Smooth muscle cell (in vitro differentiated cells): ENCODE data around the gene UBALD1. TPM values are rescaled to one million over a fixed set of nuclear protein-coding genes. Genes with fewer than 3 reads are reported as not detected.
A peak's percentile ranks its signal among the peaks of the same experiment; 100 is the strongest.

Experiments used
- DNase-seq: peaks from one replicate; lab custom pipeline; 2025; ENCODE audit not compliant: unreplicated experiment; lab: John Stamatoyannopoulos, UW
- H2AFZ ChIP-seq: fragments of 200-600 bp; sonication (generic); 2 replicates; pipeline ENCODE4 v1.6.0; 2016; ENCODE audit warnings: antibody characterized with exemption, low read depth, mild to moderate bottlenecking
- H3F3A ChIP-seq: fragments of 200-600 bp; sonication (generic); 2 replicates; pipeline ENCODE4 v1.6.0; 2017; ENCODE audit warnings: antibody characterized with exemption, low read depth
- H3K27ac ChIP-seq: fragments of 200-600 bp; sonication (generic); 2 replicates; pipeline ENCODE4 v1.5.1; 2016; ENCODE audit warnings: low read depth, mild to moderate bottlenecking
- H3K27me3 ChIP-seq: fragments of 200-600 bp; sonication (generic); 2 replicates; pipeline ENCODE4 v1.6.1; 2016; ENCODE audit warnings: low read depth, mild to moderate bottlenecking
- H3K36me3 ChIP-seq: fragments of 200-600 bp; sonication (generic); 2 replicates; pipeline ENCODE4 v1.5.1; 2016; ENCODE audit warnings: low read depth
- H3K4me1 ChIP-seq: fragments of 200-600 bp; sonication (generic); 2 replicates; pipeline ENCODE4 v1.5.1; 2016; ENCODE audit warnings: low read depth
- H3K4me2 ChIP-seq: fragments of 200-600 bp; sonication (generic); 2 replicates; pipeline ENCODE4 v1.6.0; 2016; ENCODE audit warnings: mild to moderate bottlenecking
- H3K4me3 ChIP-seq: fragments of 200-600 bp; sonication (generic); 2 replicates; pipeline ENCODE4 v1.5.1; 2016; ENCODE audit warnings: mild to moderate bottlenecking
- H3K79me2 ChIP-seq: fragments of 200-600 bp; sonication (generic); 2 replicates; pipeline ENCODE4 v1.6.0; 2016; ENCODE audit warnings: low read depth, mild to moderate bottlenecking
- H3K9ac ChIP-seq: fragments of 200-600 bp; sonication (generic); 2 replicates; pipeline ENCODE4 v1.6.0; 2016; ENCODE audit warnings: low read depth
- H3K9me3 ChIP-seq: fragments of 200-600 bp; sonication (generic); replicated peaks from 2 replicates; pipeline ENCODE4 v1.5.1; 2016; ENCODE audit warnings: low read depth
- H4K20me1 ChIP-seq: fragments of 200-600 bp; sonication (generic); 2 replicates; pipeline ENCODE4 v1.6.0; 2016; ENCODE audit warnings: low read depth
- CTCF ChIP-seq: fragments of 200-600 bp; sonication (generic); IDR thresholded peaks from 2 replicates; pipeline ENCODE4 v1.5.1; 2017; ENCODE audit warnings: borderline replicate concordance, mild to moderate bottlenecking, antibody characterized with exemption; ENCODE audit not compliant: insufficient read depth, poor library complexity, severe bottlenecking
- WGBS: methylation state at CpG from one replicate; pipeline ENCODE4 v1.1.7; 2016; ENCODE audit warnings: low lambda C conversion rate; 5-methylcytosine and 5-hydroxymethylcytosine counted together
- polyA plus RNA-seq: library from polyadenylated mRNA; unstranded; fragments of >200 nt; fragmentation: Nextera tagmentation; extraction: Ambion mirVana; gene quantifications from 2 replicates; pipeline ENCODE4 v1.2.1, GENCODE V29; 2016
- total RNA-seq: library from RNA; depleted of rRNA; stranded (reverse); fragments of >200 nt; gene quantifications from 2 replicates; pipeline ENCODE4 v1.2.3, GENCODE V29; 2014

Gene UBALD1
- total RNA-seq = 3.6 and 6.4 TPM in 2 replicates
- 13.6 and 16.2 TPM in 2 replicates for polyA plus RNA-seq

- no peak for TF ChIP-seq CTCF
- Histone ChIP-seq H3K4me2 (peak within 1 kb of the TSS; percentile 87), H3K9ac (peak within 1 kb of the TSS; percentile 81), H2AFZ (peak within 1 kb of the TSS; percentile 94), H3K36me3 (no peaks in the 10 kb centered on the region), H4K20me1 (peaks cover 40% of the 10 kb centered on the region), H3K27ac (peak within 1 kb of the TSS; percentile 55), H3K4me3 (peak within 1 kb of the TSS; percentile 93), H3F3A (peaks cover 16% of the 10 kb centered on the region), H3K9me3 (no peaks in the 10 kb centered on the region), H3K27me3 (no peaks in the 10 kb centered on the region), H3K79me2 (peaks cover 36% of the 10 kb centered on the region), H3K4me1 (peaks cover 7% of the 10 kb centered on the region)
- peak; percentile 61 for DNase-seq
- WGBS = 13% methylated on average over 76 of the region's 100 CpGs
These were observed at the start of gene UBALD1 for GRCh38 chr16:4614571-4615383. Gene UBALD1, minus strand, starts transcription at chr16:4614888. Its CDS starts 91 bp downstream, at chr16:4614797.

GRCh38 chr16:4663777-4664465, 49.2 kb upstream of the UBALD1 start:
- no peak for DNase-seq
- H3K4me2 ChIP-seq = no peak overlapping the region
- H4K20me1 ChIP-seq = peaks cover 71% of the 10 kb centered on the region
- H3K4me1 ChIP-seq = no peaks in the 10 kb centered on the region
- H3K27ac ChIP-seq = no peak overlapping the region
- no peak overlapping the region for H2AFZ ChIP-seq
- TF ChIP-seq CTCF = no peak
- H3K36me3 ChIP-seq = peaks cover 5% of the 10 kb centered on the region
- no peaks in the 10 kb centered on the region for H3K79me2 ChIP-seq
- WGBS = 97% methylated on average over 25 of the region's 25 CpGs
- H3K4me3 ChIP-seq = no peak overlapping the region
- no peaks in the 10 kb centered on the region for H3K9me3 ChIP-seq
- no peak overlapping the region for H3K9ac ChIP-seq
- H3K27me3 ChIP-seq = no peaks in the 10 kb centered on the region
- no peaks in the 10 kb centered on the region for H3F3A ChIP-seq

GRCh38 chr16:4663465-4663776, 48.7 kb upstream of the UBALD1 start:
- Histone ChIP-seq H3K4me3 (no peak overlapping the region), H3K9me3 (no peaks in the 10 kb centered on the region), H3K9ac (no peak overlapping the region), H3F3A (no peaks in the 10 kb centered on the region), H4K20me1 (peaks cover 71% of the 10 kb centered on the region), H3K27me3 (no peaks in the 10 kb centered on the region), H3K4me2 (no peak overlapping the region), H3K4me1 (no peaks in the 10 kb centered on the region), H3K27ac (no peak overlapping the region), H2AFZ (no peak overlapping the region), H3K79me2 (no peaks in the 10 kb centered on the region), H3K36me3 (no peaks in the 10 kb centered on the region)
- DNase-seq = no peak
- TF ChIP-seq CTCF = no peak
- 95% methylated on average over 5 of the region's 5 CpGs for WGBS
